GM19455 (cell line): Measurements from ENCODE around the gene KCND2.

Source experiments
- ATAC-seq: cut with Tn5 transposase; IDR thresholded peaks from one replicate; pipeline ENCODE4 v1.9.1; 2021; ENCODE audit not compliant: unreplicated experiment

Gene KCND2

DNA sequence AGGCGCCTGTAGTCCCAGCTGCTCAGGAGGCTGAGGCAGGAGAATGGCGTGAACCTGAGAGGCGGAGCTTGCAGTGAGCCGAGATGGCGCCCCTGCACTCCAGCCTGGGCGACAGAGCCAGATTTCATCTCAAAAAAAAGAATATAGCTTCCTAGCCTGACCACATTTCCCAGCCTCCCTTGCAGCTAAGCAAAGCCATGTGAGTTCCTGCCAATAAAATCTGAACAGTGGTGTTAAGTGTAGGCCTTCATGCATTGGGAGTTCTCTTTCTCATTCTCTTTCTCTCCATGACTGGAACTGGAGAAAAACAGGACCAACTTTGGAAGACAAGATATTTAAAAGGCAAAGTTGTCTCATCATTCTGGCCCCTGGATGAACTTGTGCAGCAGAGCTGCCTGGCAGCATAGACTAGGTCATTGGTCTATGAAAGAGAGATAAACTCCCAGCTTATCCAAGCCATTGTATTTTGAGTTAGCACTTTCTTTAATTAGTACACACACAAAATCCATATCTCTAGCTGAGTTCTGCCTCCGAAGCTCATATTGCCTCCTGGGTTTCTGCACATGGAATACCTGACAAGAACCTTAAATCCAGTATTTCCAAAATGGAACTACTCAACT is 524.2 kb downstream of the KCND2 start:
- ATAC-seq: no peak

DNA sequence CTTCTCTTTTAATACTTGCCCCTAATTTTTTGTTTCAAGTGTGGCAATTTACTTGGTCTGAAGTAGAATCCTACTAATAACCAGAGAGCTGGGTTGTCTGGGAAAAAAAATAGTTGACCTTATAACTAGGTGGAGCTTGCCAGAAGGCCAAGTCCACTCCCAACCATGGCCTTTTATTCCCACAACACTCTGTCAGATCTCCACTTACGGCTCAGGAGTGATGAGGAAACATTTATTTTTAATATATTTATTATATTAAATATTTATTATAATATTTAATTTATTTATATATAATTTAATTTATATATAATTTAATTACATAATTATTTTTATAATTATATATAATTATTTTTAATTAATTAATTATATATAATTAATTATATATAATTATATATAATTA is 526.2 kb downstream of the KCND2 start:
- ATAC-seq: no peak
